HG02610 (cell line): ENCODE measurements around the gene SPATS2.

Experiments used
- ATAC-seq: cut with Tn5 transposase; IDR thresholded peaks from one replicate; pipeline ENCODE4 v1.9.1; 2021; ENCODE audit warnings: mild to moderate bottlenecking, moderate library complexity; ENCODE audit not compliant: unreplicated experiment

SPATS2 gene

GRCh38 chr12:49538510-49539403, 171.5 kb downstream of the SPATS2 start, which contains the start of gene KCNH3:
TSS of gene KCNH3 (plus strand) at chr12:49539030. CDS start at chr12:49539417, 387 bp downstream.
- peak; percentile 70 for ATAC-seq

GRCh38 chr12:49539406-49540228, 172.4 kb downstream of the SPATS2 start:
- no peak for ATAC-seq

- ATAC-seq: no peak
These were observed 173.2 kb downstream of the SPATS2 start for GRCh38 chr12:49540229-49541139.

GRCh38 chr12:49541140-49541861, 174.0 kb downstream of the SPATS2 start:
- ATAC-seq: no peak

GRCh38 chr12:49541911-49542505, 174.7 kb downstream of the SPATS2 start:
- ATAC-seq: no peak

- no peak for ATAC-seq
These were observed 175.4 kb downstream of the SPATS2 start for GRCh38 chr12:49542592-49543160.

GRCh38 chr12:49543221-49543913, 176.1 kb downstream of the SPATS2 start:
- ATAC-seq: no peak

GRCh38 chr12:49543914-49544815, 176.9 kb downstream of the SPATS2 start:
- no peak for ATAC-seq

- no peak for ATAC-seq
These were observed 178.6 kb downstream of the SPATS2 start for GRCh38 chr12:49545815-49546214.

GRCh38 chr12:49546481-49546880, 179.2 kb downstream of the SPATS2 start:
- no peak for ATAC-seq

- no peak for ATAC-seq
These were observed 179.9 kb downstream of the SPATS2 start for GRCh38 chr12:49547090-49547690.

- no peak for ATAC-seq
These were observed 181.2 kb downstream of the SPATS2 start for GRCh38 chr12:49548481-49548821.

- ATAC-seq: no peak
These were observed 181.8 kb downstream of the SPATS2 start for GRCh38 chr12:49548822-49549648.

GRCh38 chr12:49549735-49550692, 182.8 kb downstream of the SPATS2 start:
- no peak for ATAC-seq

GRCh38 chr12:49550693-49551252, 183.5 kb downstream of the SPATS2 start:
- ATAC-seq: no peak
